HFF-Myc (cell line): ENCODE results near the gene GLRA2.

Source experiments
- DNase-seq: peaks from one replicate; pipeline ENCODE4 v3.0.0-alpha.2; 2011; ENCODE audit warnings: low read depth; ENCODE audit errors: extremely low read depth
- H3K4me3 ChIP-seq: replicated peaks from 2 replicates; pipeline ENCODE4 v1.5.1; 2011; ENCODE audit warnings: low read depth, mild to moderate bottlenecking, control low read depth, low read length
- TF ChIP-seq, protein P1 (sequence below): IDR thresholded peaks from 2 replicates; pipeline ENCODE4 v1.5.1; 2012; ENCODE audit warnings: mild to moderate bottlenecking, low read depth, low read length, control low read depth; ENCODE audit errors: missing control alignments

GLRA2 gene

GRCh38 chrX:14717949-14718348, 188.6 kb downstream of the GLRA2 start:
- DNase-seq: no peak
- H3K4me3 ChIP-seq: no peak overlapping the region
- TF ChIP-seq, protein P1, sequence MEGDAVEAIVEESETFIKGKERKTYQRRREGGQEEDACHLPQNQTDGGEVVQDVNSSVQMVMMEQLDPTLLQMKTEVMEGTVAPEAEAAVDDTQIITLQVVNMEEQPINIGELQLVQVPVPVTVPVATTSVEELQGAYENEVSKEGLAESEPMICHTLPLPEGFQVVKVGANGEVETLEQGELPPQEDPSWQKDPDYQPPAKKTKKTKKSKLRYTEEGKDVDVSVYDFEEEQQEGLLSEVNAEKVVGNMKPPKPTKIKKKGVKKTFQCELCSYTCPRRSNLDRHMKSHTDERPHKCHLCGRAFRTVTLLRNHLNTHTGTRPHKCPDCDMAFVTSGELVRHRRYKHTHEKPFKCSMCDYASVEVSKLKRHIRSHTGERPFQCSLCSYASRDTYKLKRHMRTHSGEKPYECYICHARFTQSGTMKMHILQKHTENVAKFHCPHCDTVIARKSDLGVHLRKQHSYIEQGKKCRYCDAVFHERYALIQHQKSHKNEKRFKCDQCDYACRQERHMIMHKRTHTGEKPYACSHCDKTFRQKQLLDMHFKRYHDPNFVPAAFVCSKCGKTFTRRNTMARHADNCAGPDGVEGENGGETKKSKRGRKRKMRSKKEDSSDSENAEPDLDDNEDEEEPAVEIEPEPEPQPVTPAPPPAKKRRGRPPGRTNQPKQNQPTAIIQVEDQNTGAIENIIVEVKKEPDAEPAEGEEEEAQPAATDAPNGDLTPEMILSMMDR: no peak

- H3K4me3 ChIP-seq: no peak overlapping the region
- TF ChIP-seq, protein P1: no peak
- DNase-seq: no peak
Observed at GRCh38 chrX:14718403-14718802, 189.1 kb downstream of the GLRA2 start.

- TF ChIP-seq, protein P1: no peak
- H3K4me3 ChIP-seq: no peak overlapping the region
- no peak for DNase-seq
Observed at GRCh38 chrX:14729058-14729457, 199.7 kb downstream of the GLRA2 start.

DNA sequence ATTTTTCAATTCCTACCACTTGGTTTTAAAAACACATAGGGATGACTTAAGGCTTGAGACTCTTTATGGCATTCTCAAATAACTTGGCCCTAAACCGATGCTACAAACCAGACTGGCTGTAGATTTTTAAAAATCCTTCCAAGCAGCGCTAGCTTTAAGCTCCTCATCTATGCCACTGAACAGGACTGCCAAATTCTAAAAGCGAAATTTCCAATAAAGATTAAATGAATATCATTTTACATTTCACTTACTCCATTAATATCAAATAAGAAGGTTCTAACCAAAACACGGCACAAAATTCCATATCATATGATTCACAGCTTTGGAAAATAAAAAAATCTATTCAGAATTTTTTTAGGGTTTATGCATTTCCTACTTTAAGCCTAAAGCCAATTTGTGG, 209.3 kb downstream of the GLRA2 start:
- H3K4me3 ChIP-seq: no peak overlapping the region
- TF ChIP-seq, protein P1: no peak
- no peak for DNase-seq

GRCh38 chrX:14753441-14753840, 224.1 kb downstream of the GLRA2 start:
- TF ChIP-seq, protein P1: no peak
- peak; percentile 9 for DNase-seq
- no peak overlapping the region for H3K4me3 ChIP-seq

- no peak for DNase-seq
- H3K4me3 ChIP-seq: no peak overlapping the region
- TF ChIP-seq, protein P1: no peak
Observed at GRCh38 chrX:14758029-14758491, 228.7 kb downstream of the GLRA2 start.

DNA sequence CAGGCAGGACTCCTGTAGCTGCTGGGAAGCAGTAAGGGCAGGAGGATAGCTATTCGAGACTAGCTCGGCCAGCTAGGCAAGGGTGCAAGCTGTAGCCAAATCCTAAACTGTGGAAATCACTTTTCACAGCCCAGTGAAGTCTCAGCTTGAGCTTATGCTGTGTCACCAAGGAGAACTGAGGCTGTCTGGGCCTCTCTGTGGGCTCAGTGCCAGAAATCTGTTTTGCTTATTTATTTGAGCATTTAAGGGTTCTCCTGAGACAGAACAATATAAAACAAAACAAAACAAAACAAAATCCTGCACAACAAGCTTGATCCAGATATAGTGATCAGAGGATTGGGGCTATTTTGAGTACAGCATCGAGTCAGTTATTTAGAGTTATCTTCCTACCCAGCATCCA, 246.1 kb downstream of the GLRA2 start:
- TF ChIP-seq, protein P1: no peak
- DNase-seq: no peak
- no peak overlapping the region for H3K4me3 ChIP-seq
